Measurements from ENCODE around the gene ACAA2. TPM values are rescaled to one million over a fixed set of nuclear protein-coding genes. Genes with fewer than 3 reads are reported as not detected.
"Not testable (repeated sequence)": the region's sequence is repeated elsewhere in the genome, so short reads cannot be mapped to it uniquely, and the experiment has no call there.

Gene ACAA2
- total and polyA plus RNA-seq, 4 donors: 37.5 to 117 (median 39.8) TPM

GRCh38 chr18:49795612-49796552 lies 17.5 kb downstream of the ACAA2 start:
- Histone ChIP-seq H3K36me3 (ENCODE audit: control insufficient read depth in 1 of 2, insufficient read depth in 2 of 2, low read length in 1 of 2) (peaks cover under 1 to 3% of the 10 kb centered on the region in 2 donors), H3K27me3 (ENCODE audit: control insufficient read depth in 1 of 2, insufficient read depth in 2 of 2, low read length in 1 of 2) (no peaks in the 10 kb centered on the region), H3K27ac (ENCODE audit: low read depth in 1 of 2, low read length in 2 of 2) (no peak overlapping the region), H3K4me1 (ENCODE audit: control insufficient read depth in 1 of 2, insufficient read depth in 2 of 2, low read length in 2 of 2) (no peaks in the 10 kb centered on the region), H3K9me3 (ENCODE audit: control insufficient read depth, low read length) (no peaks in the 10 kb centered on the region), H3K4me3 (ENCODE audit: low read length in 2 of 2) (no peak overlapping the region)
- 87 to 91% methylated on average over 7 of the region's 7 CpGs for WGBS, 2 donors
- no peak for ATAC-seq (ENCODE audit: low FRiP score)
- no peak for DNase-seq
- intact Hi-C loops (cut with DNase I): no loop called here

GRCh38 chr18:49794743-49795142 lies 18.6 kb downstream of the ACAA2 start:
- intact Hi-C loops (cut with DNase I): no loop called here
- 94 to 95% methylated on average over 3 of the region's 3 CpGs for WGBS, 2 donors

GRCh38 chr18:49789560-49790134 lies 23.7 kb downstream of the ACAA2 start:
- 89 to 90% methylated on average over 8 of the region's 8 CpGs for WGBS, 2 donors
- H3K4me3 ChIP-seq (ENCODE audit: low read length in 2 of 2); H3K27me3 ChIP-seq (ENCODE audit: control insufficient read depth in 1 of 2, insufficient read depth in 2 of 2, low read length in 1 of 2); H3K36me3 ChIP-seq (ENCODE audit: control insufficient read depth in 1 of 2, insufficient read depth in 2 of 2, low read length in 1 of 2); H3K4me1 ChIP-seq (ENCODE audit: control insufficient read depth in 1 of 2, insufficient read depth in 2 of 2, low read length in 2 of 2); H3K9me3 ChIP-seq (ENCODE audit: control insufficient read depth, low read length); intact Hi-C loops (cut with DNase I); ATAC-seq (ENCODE audit: low FRiP score); DNase-seq; H3K27ac ChIP-seq (ENCODE audit: low read depth in 1 of 2, low read length in 2 of 2): not testable (repeated sequence)

More at GRCh38 chr18:49794743-49795142, 18.6 kb downstream of the ACAA2 start:
- no peak overlapping the region for H3K4me3 ChIP-seq (ENCODE audit: low read length in 2 of 2)
- peaks cover 3% of the 10 kb centered on the region in 2 donors for H3K36me3 ChIP-seq (ENCODE audit: control insufficient read depth in 1 of 2, insufficient read depth in 2 of 2, low read length in 1 of 2)
- H3K4me1 ChIP-seq (ENCODE audit: control insufficient read depth in 1 of 2, insufficient read depth in 2 of 2, low read length in 2 of 2): no peaks in the 10 kb centered on the region
- ATAC-seq (ENCODE audit: low FRiP score): no peak
- H3K9me3 ChIP-seq (ENCODE audit: control insufficient read depth, low read length): no peaks in the 10 kb centered on the region
- no peak overlapping the region for H3K27ac ChIP-seq (ENCODE audit: low read depth in 1 of 2, low read length in 2 of 2)
- no peak for DNase-seq
- H3K27me3 ChIP-seq (ENCODE audit: control insufficient read depth in 1 of 2, insufficient read depth in 2 of 2, low read length in 1 of 2): no peaks in the 10 kb centered on the region

GRCh38 chr18:49788327-49788898 lies 24.9 kb downstream of the ACAA2 start:
- 76 to 90% methylated on average over 5 of the region's 5 CpGs for WGBS, 2 donors
- H3K4me1 ChIP-seq (ENCODE audit: control insufficient read depth in 1 of 2, insufficient read depth in 2 of 2, low read length in 2 of 2): no peaks in the 10 kb centered on the region
- ATAC-seq (ENCODE audit: low FRiP score): no peak

GRCh38 chr18:49786019-49786720 lies 27.2 kb downstream of the ACAA2 start:
- no peak overlapping the region for H3K4me3 ChIP-seq (ENCODE audit: low read length in 2 of 2)
- no peaks in the 10 kb centered on the region for H3K27me3 ChIP-seq (ENCODE audit: control insufficient read depth in 1 of 2, insufficient read depth in 2 of 2, low read length in 1 of 2)
- H3K36me3 ChIP-seq (ENCODE audit: control insufficient read depth in 1 of 2, insufficient read depth in 2 of 2, low read length in 1 of 2): peaks cover 4 to 6% of the 10 kb centered on the region in 2 donors
- intact Hi-C loops (cut with DNase I): no loop called here
- DNase-seq (no peak), ATAC-seq (ENCODE audit: low FRiP score) (no peak)
- H3K4me1 ChIP-seq (ENCODE audit: control insufficient read depth in 1 of 2, insufficient read depth in 2 of 2, low read length in 2 of 2): no peaks in the 10 kb centered on the region
- no peaks in the 10 kb centered on the region for H3K9me3 ChIP-seq (ENCODE audit: control insufficient read depth, low read length)
- no peak overlapping the region for H3K27ac ChIP-seq (ENCODE audit: low read depth in 1 of 2, low read length in 2 of 2)
- 94 to 99% methylated on average over 1 of the region's 1 CpG for WGBS, 2 donors

More at GRCh38 chr18:49788327-49788898, 24.9 kb downstream of the ACAA2 start:
- H3K9me3 ChIP-seq (ENCODE audit: control insufficient read depth, low read length): no peaks in the 10 kb centered on the region
- no peak for DNase-seq
- no peaks in the 10 kb centered on the region for H3K27me3 ChIP-seq (ENCODE audit: control insufficient read depth in 1 of 2, insufficient read depth in 2 of 2, low read length in 1 of 2)
- no peak overlapping the region for H3K4me3 ChIP-seq (ENCODE audit: low read length in 2 of 2)
- no peak overlapping the region for H3K27ac ChIP-seq (ENCODE audit: low read depth in 1 of 2, low read length in 2 of 2)
- intact Hi-C loops (cut with DNase I): no loop called here
- H3K36me3 ChIP-seq (ENCODE audit: control insufficient read depth in 1 of 2, insufficient read depth in 2 of 2, low read length in 1 of 2): peaks cover 4 to 9% of the 10 kb centered on the region in 2 donors

DNA sequence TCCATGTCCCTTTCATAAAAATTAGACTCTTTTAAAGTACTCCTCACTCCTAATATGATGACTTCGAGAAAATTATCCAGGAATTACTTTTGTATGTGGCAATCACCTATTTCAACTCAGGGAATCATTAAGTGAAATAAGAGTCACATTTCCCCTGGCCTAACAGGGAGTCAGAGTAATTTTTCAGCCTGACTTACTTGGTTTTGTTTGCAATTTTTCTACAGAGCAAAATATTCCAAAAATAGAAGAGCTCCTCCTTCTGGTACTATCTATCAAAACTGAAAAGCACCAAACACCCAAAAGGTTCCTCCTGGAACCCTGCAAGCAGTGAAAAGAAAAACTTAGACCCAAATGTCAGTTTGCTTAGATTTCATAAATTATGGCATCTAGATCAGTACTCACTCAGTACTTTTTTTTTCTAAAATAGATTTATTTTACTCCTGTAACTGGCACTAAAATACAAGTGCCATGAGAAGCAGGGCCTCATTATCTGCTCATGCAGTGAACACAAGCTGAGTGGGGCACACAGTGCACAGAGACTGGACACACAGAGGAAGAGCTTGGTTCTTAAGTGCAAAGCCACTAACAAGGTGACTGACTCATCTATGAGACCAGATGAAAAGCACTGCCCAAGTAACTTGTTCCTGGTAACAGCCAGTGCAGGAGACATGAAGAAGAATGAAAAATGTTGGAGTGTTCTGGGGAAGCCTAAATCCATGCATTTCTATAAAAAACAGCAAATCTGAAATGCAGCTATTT lies 28.7 kb downstream of the ACAA2 start:
- no peaks in the 10 kb centered on the region for H3K9me3 ChIP-seq (ENCODE audit: control insufficient read depth, low read length)
- H3K36me3 ChIP-seq (ENCODE audit: control insufficient read depth in 1 of 2, insufficient read depth in 2 of 2, low read length in 1 of 2): peaks cover 4 to 6% of the 10 kb centered on the region in 2 donors
- no peak for ATAC-seq (ENCODE audit: low FRiP score)
- no peaks in the 10 kb centered on the region for H3K27me3 ChIP-seq (ENCODE audit: control insufficient read depth in 1 of 2, insufficient read depth in 2 of 2, low read length in 1 of 2)
- intact Hi-C loops (cut with DNase I): no loop called here
- DNase-seq: no peak
- no peaks in the 10 kb centered on the region for H3K4me1 ChIP-seq (ENCODE audit: control insufficient read depth in 1 of 2, insufficient read depth in 2 of 2, low read length in 2 of 2)
- no peak overlapping the region for H3K27ac ChIP-seq (ENCODE audit: low read depth in 1 of 2, low read length in 2 of 2)
- H3K4me3 ChIP-seq (ENCODE audit: low read length in 2 of 2): no peak overlapping the region
- 53 to 73% methylated on average over 1 of the region's 1 CpG for WGBS, 2 donors

GRCh38 chr18:49783631-49784030 lies 29.7 kb downstream of the ACAA2 start:
- H3K27ac ChIP-seq (ENCODE audit: low read depth in 1 of 2, low read length in 2 of 2); H3K27me3 ChIP-seq (ENCODE audit: control insufficient read depth in 1 of 2, insufficient read depth in 2 of 2, low read length in 1 of 2); DNase-seq; H3K9me3 ChIP-seq (ENCODE audit: control insufficient read depth, low read length); intact Hi-C loops (cut with DNase I); H3K4me1 ChIP-seq (ENCODE audit: control insufficient read depth in 1 of 2, insufficient read depth in 2 of 2, low read length in 2 of 2); H3K4me3 ChIP-seq (ENCODE audit: low read length in 2 of 2); ATAC-seq (ENCODE audit: low FRiP score); H3K36me3 ChIP-seq (ENCODE audit: control insufficient read depth in 1 of 2, insufficient read depth in 2 of 2, low read length in 1 of 2): not testable (repeated sequence)
- 89 to 92% methylated on average over 3 of the region's 3 CpGs for WGBS, 2 donors
